GM21423 (cell line): ENCODE data around the gene PTTG1.
"Not testable (repeated sequence)": the region's sequence is repeated elsewhere in the genome, so short reads cannot be mapped to it uniquely, and the experiment has no call there.

Experiments
- ATAC-seq: cut with Tn5 transposase; IDR thresholded peaks from one replicate; pipeline ENCODE4 v1.9.1; 2021; ENCODE audit warnings: mild to moderate bottlenecking, moderate library complexity; ENCODE audit not compliant: unreplicated experiment

The PTTG1 gene

GRCh38 chr5:160420331-160420610 lies 1.4 kb upstream of the PTTG1 start:
- no peak for ATAC-seq

GRCh38 chr5:160423099-160423498 lies 1.4 kb downstream of the PTTG1 start:
- no peak for ATAC-seq

- no peak for ATAC-seq
Observed at GRCh38 chr5:160427607-160428006, 6.0 kb downstream of the PTTG1 start.

- ATAC-seq = peak; percentile 33
Observed at GRCh38 chr5:160432196-160432595, 10.5 kb downstream of the PTTG1 start.

- no peak for ATAC-seq
Observed at GRCh38 chr5:160432787-160433186, 11.1 kb downstream of the PTTG1 start.

GRCh38 chr5:160434022-160434531 lies 12.4 kb downstream of the PTTG1 start:
- ATAC-seq = peak; percentile 79

- ATAC-seq = no peak
Observed at GRCh38 chr5:160435532-160435931, 13.9 kb downstream of the PTTG1 start.

- ATAC-seq = no peak
Observed at GRCh38 chr5:160436017-160436416, 14.4 kb downstream of the PTTG1 start.

GRCh38 chr5:160436661-160437060 lies 15.0 kb downstream of the PTTG1 start:
- not testable (repeated sequence) for ATAC-seq

GRCh38 chr5:160437271-160437670 lies 15.6 kb downstream of the PTTG1 start:
- ATAC-seq = no peak

- ATAC-seq = peak; percentile 23
Observed at GRCh38 chr5:160438316-160439204, 16.9 kb downstream of the PTTG1 start.

- peak; percentile 47 for ATAC-seq
Observed at GRCh38 chr5:160439205-160439600, 17.5 kb downstream of the PTTG1 start.

GRCh38 chr5:160441311-160441781 lies 19.7 kb downstream of the PTTG1 start:
- ATAC-seq = peak; percentile 25

- ATAC-seq = peak; percentile 15
Observed at GRCh38 chr5:160442824-160443431, 21.3 kb downstream of the PTTG1 start.

GRCh38 chr5:160444407-160444806 lies 22.8 kb downstream of the PTTG1 start:
- ATAC-seq = no peak

GRCh38 chr5:160445132-160445531 lies 23.5 kb downstream of the PTTG1 start:
- peak; percentile 36 for ATAC-seq

- ATAC-seq = no peak
Observed at GRCh38 chr5:160445751-160446150, 24.1 kb downstream of the PTTG1 start.

- no peak for ATAC-seq
Observed at GRCh38 chr5:160448886-160449285, 27.2 kb downstream of the PTTG1 start.

GRCh38 chr5:160449458-160449857 lies 27.8 kb downstream of the PTTG1 start:
- no peak for ATAC-seq

- ATAC-seq = peak; percentile 41
Observed at GRCh38 chr5:160450164-160450932, 28.7 kb downstream of the PTTG1 start.

GRCh38 chr5:160451281-160451680 lies 29.6 kb downstream of the PTTG1 start:
- no peak for ATAC-seq
